GM19395 (cell line): ENCODE data around the gene TMF1.

Experiments used
- ATAC-seq: cut with Tn5 transposase; IDR thresholded peaks from one replicate; pipeline ENCODE4 v1.9.1; 2021; ENCODE audit warnings: mild to moderate bottlenecking, moderate library complexity; ENCODE audit not compliant: unreplicated experiment

The TMF1 gene

DNA sequence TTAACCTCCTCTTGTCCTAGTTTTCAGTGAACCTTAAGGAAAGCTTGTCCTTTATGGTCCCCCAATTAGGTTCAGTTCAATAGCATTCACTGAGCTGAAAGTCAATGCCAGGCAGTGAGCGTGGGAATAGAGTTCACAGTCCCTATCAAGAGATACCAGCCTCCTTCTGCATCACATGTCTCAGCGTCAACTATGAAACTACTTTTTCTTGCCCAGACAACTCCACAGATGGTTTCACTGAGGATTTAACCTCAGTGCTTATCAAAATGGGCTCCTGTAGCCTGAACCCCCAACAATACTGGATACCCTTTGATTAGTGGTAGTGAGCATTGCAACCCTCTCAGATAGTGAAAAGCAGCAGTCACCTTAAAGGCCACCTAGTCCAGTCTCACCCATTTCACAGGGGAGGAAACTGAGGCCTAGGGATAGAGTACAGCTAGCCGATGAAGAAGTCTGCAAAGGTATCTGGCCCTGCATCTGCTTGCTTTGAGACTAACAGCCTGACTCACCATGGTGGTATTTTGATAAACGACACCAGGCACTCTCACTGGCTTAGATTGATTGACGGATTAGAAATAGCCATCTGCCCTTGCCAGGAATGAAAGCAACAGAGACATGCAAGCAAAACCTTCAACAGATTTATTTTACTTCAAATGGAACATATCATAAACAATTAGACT, 29.6 kb upstream of the TMF1 start:
- no peak for ATAC-seq

DNA sequence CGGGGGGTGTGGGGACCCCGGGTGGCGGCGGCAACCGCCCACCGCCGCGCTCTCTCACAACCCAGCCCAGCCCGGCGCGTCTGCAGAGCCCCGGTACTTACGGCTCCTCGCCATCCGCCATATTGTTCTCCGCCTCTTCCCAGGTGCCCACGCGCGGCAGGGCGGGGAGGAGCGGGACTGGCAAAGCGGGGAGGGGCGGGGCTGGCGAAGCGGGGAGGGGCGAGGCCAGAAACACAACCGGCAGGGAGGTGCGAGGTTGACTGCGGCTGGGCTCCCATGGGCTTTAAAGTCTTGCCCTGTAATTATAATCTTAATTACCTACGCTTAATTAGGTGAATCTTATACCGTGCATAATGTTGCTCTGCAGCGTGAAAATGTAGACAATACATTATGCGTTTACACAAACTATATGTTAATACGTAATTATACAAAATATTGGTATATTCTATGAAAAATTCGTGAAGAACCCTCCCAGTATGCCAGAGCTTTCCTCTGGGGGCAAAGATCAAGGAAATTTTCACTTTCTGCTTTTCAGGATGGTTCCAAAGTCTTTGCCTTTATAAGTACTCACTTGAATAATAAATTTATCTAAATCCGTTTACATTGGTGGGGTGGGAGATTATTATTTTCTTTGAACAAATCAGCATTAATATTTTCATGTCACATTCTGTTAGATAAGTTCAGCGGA, 28.2 kb upstream of the TMF1 start, which contains the start of gene UBA3:
UBA3 (minus strand) TSS at position 133 of the 688 bp plus-strand sequence; CDS start at position 121, 12 bp downstream.
- peak; percentile 54 for ATAC-seq

GRCh38 chr3:69079269-69080159, 27.4 kb upstream of the TMF1 start:
- peak; percentile 16 for ATAC-seq

DNA sequence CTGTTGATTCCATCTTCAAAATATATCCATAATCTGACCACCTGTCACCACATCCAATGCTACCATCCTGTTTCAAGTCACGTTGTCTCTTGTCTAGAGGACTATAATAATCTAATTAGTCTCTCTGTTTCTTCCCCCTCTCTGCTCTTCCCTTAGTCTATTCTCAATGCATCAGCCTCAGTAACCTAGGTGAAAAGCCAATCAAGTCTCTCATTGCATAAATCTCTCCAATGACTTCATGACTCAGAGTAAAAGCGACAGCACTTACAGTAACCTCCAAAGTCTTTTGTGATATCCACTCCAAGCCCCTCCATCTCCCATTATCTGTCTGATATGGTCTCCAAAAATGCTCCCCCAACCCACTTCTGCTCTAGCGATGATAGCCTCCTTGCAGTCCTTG, 20.8 kb upstream of the TMF1 start:
- ATAC-seq = no peak

GRCh38 chr3:69066121-69066520, 14.0 kb upstream of the TMF1 start:
- ATAC-seq = no peak

- ATAC-seq = no peak
These were observed 13.3 kb upstream of the TMF1 start for GRCh38 chr3:69065318-69065964.

- ATAC-seq = no peak
These were observed 11.5 kb upstream of the TMF1 start for GRCh38 chr3:69063636-69064035.

DNA sequence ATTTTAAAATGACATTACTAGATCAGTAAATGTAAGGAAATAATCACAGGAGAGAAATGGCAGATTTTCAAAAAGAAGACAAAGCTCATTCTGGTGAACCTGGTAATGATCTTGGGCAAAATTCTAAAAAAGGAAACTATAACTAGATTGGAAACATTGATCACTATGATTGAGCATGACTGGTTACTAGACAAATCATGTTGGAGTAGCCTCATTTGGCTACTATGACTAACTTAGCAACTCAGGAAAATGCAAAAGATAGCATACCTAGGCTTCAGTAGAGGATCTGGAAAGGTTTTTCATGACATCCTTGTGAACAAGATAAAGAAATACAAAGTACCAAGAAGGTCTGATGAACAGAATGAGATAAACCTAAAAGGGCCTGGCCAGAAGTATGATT, 7.6 kb upstream of the TMF1 start:
- ATAC-seq = no peak

GRCh38 chr3:69058947-69059224, 6.8 kb upstream of the TMF1 start:
- no peak for ATAC-seq

GRCh38 chr3:69058180-69058946, 6.2 kb upstream of the TMF1 start:
- ATAC-seq = peak; percentile 99

GRCh38 chr3:69052472-69052898, 352 bp upstream of the TMF1 start:
- ATAC-seq = peak; percentile 0

DNA sequence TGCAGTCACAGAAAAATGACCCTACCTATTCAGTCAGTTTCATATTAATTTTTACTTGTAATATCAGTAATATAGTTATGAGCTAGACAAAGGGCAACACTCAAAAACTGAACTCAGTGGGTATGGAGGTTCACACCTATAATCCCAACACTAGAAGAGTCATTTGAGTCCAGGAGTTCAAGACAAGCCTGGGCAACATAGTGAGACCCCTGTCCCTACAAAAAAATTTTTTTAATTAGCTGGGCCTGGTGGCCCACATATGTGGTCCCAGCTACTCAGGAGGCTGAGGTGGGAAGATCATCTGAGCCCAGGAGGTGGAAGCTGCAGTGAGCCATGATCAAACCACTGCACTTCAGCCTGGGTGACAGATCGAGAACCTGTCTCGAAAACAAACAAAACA, 3.1 kb downstream of the TMF1 start:
- no peak for ATAC-seq

- no peak for ATAC-seq
These were observed 7.5 kb downstream of the TMF1 start for GRCh38 chr3:69044608-69045007.

DNA sequence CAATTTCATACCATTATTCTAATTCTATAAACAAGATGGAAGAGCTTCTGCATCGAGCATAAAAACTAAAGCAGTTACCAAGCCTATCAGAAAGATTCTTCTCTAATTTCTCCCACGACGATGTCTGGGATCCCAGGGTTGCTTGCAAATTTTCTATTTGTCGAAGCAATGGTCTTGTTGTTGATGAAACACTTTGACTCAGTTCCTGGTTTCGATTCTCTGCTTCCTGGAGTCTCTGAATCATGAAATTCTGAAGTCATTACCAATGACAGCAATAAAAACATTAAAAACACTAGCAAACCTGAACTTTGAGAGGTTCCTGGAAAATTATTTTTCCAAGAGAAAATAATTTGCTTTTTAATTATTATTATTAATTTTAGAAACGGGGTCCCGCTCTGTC, 18.7 kb downstream of the TMF1 start:
- ATAC-seq = no peak

DNA sequence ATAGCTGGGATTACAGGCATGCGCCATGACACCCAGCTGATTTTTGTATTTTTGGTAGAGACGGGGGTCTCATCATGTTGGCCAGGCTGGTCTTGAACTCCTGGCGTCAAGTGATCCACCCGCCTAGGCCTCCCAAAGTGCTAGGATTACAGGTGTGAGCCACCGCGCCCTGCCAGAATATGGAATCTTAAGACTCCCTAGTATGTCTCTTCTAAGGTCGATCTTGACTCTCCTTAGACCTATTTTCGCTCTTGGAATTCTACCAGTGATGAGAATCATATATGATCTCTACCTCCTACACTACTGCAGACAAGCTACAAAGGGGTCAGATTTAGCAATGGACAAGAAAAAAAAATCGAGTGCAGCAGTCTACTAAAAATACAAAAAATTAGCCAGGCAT, 19.4 kb downstream of the TMF1 start:
- no peak for ATAC-seq

- no peak for ATAC-seq
These were observed 20.0 kb downstream of the TMF1 start for GRCh38 chr3:69032142-69032541.

GRCh38 chr3:69031635-69032034, 20.5 kb downstream of the TMF1 start:
- ATAC-seq = no peak

- no peak for ATAC-seq
These were observed 31.3 kb downstream of the TMF1 start for GRCh38 chr3:69020857-69021256.

GRCh38 chr3:69020424-69020823, 31.7 kb downstream of the TMF1 start:
- ATAC-seq = no peak

DNA sequence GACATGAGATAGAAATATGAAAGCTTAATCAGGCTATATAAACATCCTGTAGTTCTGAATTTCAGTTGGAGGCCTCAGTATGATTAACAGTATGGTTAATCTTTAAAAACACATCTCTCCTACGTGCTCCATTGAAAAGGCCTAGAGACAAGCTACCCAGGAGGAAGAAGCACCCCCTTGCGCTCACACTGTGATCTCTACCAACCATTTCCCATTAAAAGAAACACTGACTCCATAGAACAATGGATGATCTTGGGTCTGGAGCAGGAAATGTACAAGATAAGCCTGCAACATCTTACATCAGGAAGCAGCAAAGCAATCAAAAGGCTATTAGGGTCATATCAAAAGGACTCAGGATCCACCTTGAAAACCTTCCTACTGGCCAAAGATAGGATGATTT, 35.2 kb downstream of the TMF1 start:
- ATAC-seq = no peak

DNA sequence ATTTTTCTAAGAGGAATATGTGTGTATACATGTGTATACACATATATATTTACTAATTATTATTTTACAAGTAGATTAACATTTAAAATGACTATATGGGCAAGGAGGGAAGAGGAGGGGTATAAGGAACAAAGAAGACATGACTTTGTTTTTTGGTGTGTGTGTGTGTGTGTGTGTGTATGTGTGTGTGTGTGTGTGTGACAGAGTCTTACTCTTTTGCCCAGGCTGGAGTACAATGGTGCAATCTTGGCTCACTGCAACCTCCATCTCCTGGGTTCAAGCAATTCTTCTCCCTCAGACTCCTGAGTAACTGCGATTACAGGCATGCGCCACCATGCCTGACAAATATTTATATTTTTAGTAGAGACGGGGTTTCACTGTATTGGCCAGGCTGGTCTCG, 36.0 kb downstream of the TMF1 start:
- no peak for ATAC-seq
